SK-N-SH (cell line): ENCODE data around the gene ATP2C1. TPM values are rescaled to one million over a fixed set of nuclear protein-coding genes. Genes with fewer than 3 reads are reported as not detected.

ENCODE experiments used
- CTCF ChIA-PET: fragments of 300-600, 350-600 bp; formaldehyde crosslinking; extraction: SDS; loops from one replicate; lab custom pipeline; 2021; lab: Yijun Ruan, JAX
- POLR2A ChIA-PET: fragments of 350-600 bp; sonication (Branson Sonifier 250); formaldehyde crosslinking; extraction: SDS; loops from one replicate; lab custom pipeline; 2020; ENCODE audit warnings: antibody characterized with exemption, inconsistent platforms; lab: Yijun Ruan, JAX
- DNase-seq: peaks from one replicate; pipeline ENCODE4 v3.0.0; 2012
- H2AFZ ChIP-seq: fragments of 200-600 bp; sonication (generic); 2 replicates; pipeline ENCODE4 v1.8.1; 2016; ENCODE audit warnings: antibody characterized with exemption, mild to moderate bottlenecking, low read depth
- H3F3A ChIP-seq: fragments of 200-600 bp; sonication (generic); replicated peaks from 2 replicates; pipeline ENCODE3; 2016; ENCODE audit warnings: antibody characterized with exemption, mild to moderate bottlenecking; ENCODE audit not compliant: insufficient read depth
- H3K27ac ChIP-seq, 2 experiments: fragments of 200-500 bp in 1 of 2; fragments of 200-600 bp in 1 of 2; sonication (Bioruptor generic) in 1 of 2; sonication (generic), shearing (Covaris generic) in 1 of 2; 2 replicates each; pipeline versions ENCODE4 v1.5.1 to v1.6.1; 2014 to 2016; ENCODE audit warnings: low read depth in 2 of 2, inconsistent platforms in 1 of 2, low read length in 1 of 2, mild to moderate bottlenecking in 1 of 2, mixed read lengths in 1 of 2
- H3K27me3 ChIP-seq: fragments of 200-600 bp; sonication (generic), shearing (Covaris generic); 2 replicates; pipeline ENCODE4 v1.6.1; 2016; ENCODE audit warnings: mixed run types; ENCODE audit not compliant: insufficient read depth
- H3K36me3 ChIP-seq, 2 experiments: fragments of 200-500 bp in 1 of 2; fragments of 200-600 bp in 1 of 2; sonication (Bioruptor generic) in 1 of 2; sonication (generic) in 1 of 2; replicated peaks in 1 of 2; 2 replicates each; pipeline versions ENCODE3 to v1.5.1; 2014 to 2016; ENCODE audit warnings: low read length in 1 of 2, mild to moderate bottlenecking in 1 of 2; ENCODE audit not compliant: insufficient read depth in 2 of 2, control insufficient read depth in 1 of 2
- H3K4me1 ChIP-seq, 2 experiments: fragments of 200-500 bp in 1 of 2; fragments of 200-600 bp in 1 of 2; sonication (Bioruptor generic) in 1 of 2; sonication (generic), shearing (Covaris generic) in 1 of 2; 2 replicates each; pipeline versions ENCODE4 v1.5.1 to v1.6.1; 2014 to 2016; ENCODE audit warnings: low read depth in 1 of 2, low read length in 1 of 2, mixed run types in 1 of 2; ENCODE audit not compliant: insufficient read depth in 2 of 2, control insufficient read depth in 1 of 2
- H3K4me2 ChIP-seq: fragments of 200-600 bp; sonication (generic), shearing (Covaris generic); 2 replicates; pipeline ENCODE4 v1.6.1; 2017; ENCODE audit warnings: mixed run types
- H3K4me3 ChIP-seq, 2 experiments: fragments of 200-500 bp in 1 of 2; fragments of 200-600 bp in 1 of 2; sonication (Bioruptor generic) in 1 of 2; sonication (generic), shearing (Covaris generic) in 1 of 2; 2 replicates each; pipeline versions ENCODE4 v1.5.1 to v1.8.1; 2014 to 2016; ENCODE audit warnings: low read depth in 2 of 2, inconsistent platforms in 1 of 2, low read length in 1 of 2, mild to moderate bottlenecking in 1 of 2, mixed read lengths in 1 of 2, moderate library complexity in 1 of 2
- H3K79me2 ChIP-seq: fragments of 200-600 bp; sonication (generic); 2 replicates; pipeline ENCODE4 v1.8.1; 2017; ENCODE audit warnings: mild to moderate bottlenecking; ENCODE audit not compliant: insufficient read depth
- H3K9ac ChIP-seq: fragments of 200-600 bp; sonication (generic); 2 replicates; pipeline ENCODE4 v1.6.1; 2017; ENCODE audit warnings: mixed run types
- H3K9me2 ChIP-seq: fragments of 200-600 bp; sonication (generic); 2 replicates; pipeline ENCODE4 v1.6.1; 2017; ENCODE audit warnings: mixed run types
- H3K9me3 ChIP-seq: fragments of 200-600 bp; sonication (generic); 2 replicates; pipeline ENCODE4 v1.6.1; 2017; ENCODE audit warnings: mixed run types, mild to moderate bottlenecking, moderate library complexity
- H4K20me1 ChIP-seq: fragments of 200-600 bp; sonication (generic); 2 replicates; pipeline ENCODE4 v1.6.1; 2017; ENCODE audit warnings: mild to moderate bottlenecking, mixed run types; ENCODE audit not compliant: insufficient read depth
- CHD2 ChIP-seq: fragments of 150-350 bp; IDR thresholded peaks from 2 replicates; pipeline ENCODE4 v1.6.1; 2018; ENCODE audit warnings: low read length; ENCODE audit not compliant: partially characterized antibody
- ELF1 ChIP-seq: IDR thresholded peaks from 2 replicates; pipeline ENCODE4 v1.4.0; 2012
- FOXJ3 ChIP-seq: sonication (generic); formaldehyde crosslinking; IDR thresholded peaks from 2 replicates; pipeline ENCODE4 v1.5.1; 2020; ENCODE audit warnings: mild to moderate bottlenecking, missing genetic modification reagents
- IRF3 ChIP-seq: fragments of 150-350 bp; IDR thresholded peaks from 2 replicates; pipeline ENCODE4 v1.6.1; 2016; ENCODE audit warnings: mild to moderate bottlenecking, low read depth, low read length
- JUND ChIP-seq: IDR thresholded peaks from 2 replicates; pipeline ENCODE4 v1.4.0; 2012
- NFIC ChIP-seq: IDR thresholded peaks from 2 replicates; pipeline ENCODE4 v1.4.0; 2012; ENCODE audit warnings: borderline replicate concordance
- POLR2AphosphoS5 ChIP-seq: IDR thresholded peaks from 2 replicates; pipeline ENCODE4 v1.6.1; 2012; ENCODE audit warnings: low read depth, low read length
- RCOR1 ChIP-seq: fragments of 150-350 bp; IDR thresholded peaks from 2 replicates; pipeline ENCODE4 v1.6.1; 2017; ENCODE audit warnings: antibody characterized with exemption, low read length
- REST ChIP-seq: IDR thresholded peaks from 2 replicates; pipeline ENCODE4 v1.6.1; 2012; ENCODE audit warnings: mild to moderate bottlenecking, low read depth, low read length, moderate library complexity
- TCF12 ChIP-seq: IDR thresholded peaks from 2 replicates; pipeline ENCODE4 v1.4.0; 2012
- TEAD4 ChIP-seq: IDR thresholded peaks from 2 replicates; pipeline ENCODE4 v1.4.0; 2012; ENCODE audit warnings: mild to moderate bottlenecking, borderline replicate concordance; ENCODE audit not compliant: insufficient read depth
- USF1 ChIP-seq: IDR thresholded peaks from 2 replicates; pipeline ENCODE4 v1.4.0; 2012; ENCODE audit warnings: low read depth, borderline replicate concordance
- YY1 ChIP-seq: IDR thresholded peaks from 2 replicates; pipeline ENCODE4 v1.4.0; 2012; ENCODE audit warnings: low read depth, mild to moderate bottlenecking
- WGBS: methylation state at CpG from one replicate; pipeline ENCODE4 v1.1.6; 2017; ENCODE audit warnings: low lambda C conversion rate; 5-methylcytosine and 5-hydroxymethylcytosine counted together
- polyA plus RNA-seq, 3 experiments: library from polyadenylated mRNA; depleted of rRNA; stranded (reverse); fragments of >200 nt; gene quantifications; 2 replicates each; pipeline ENCODE4 v1.2.3, GENCODE V29; 2012
- TF ChIP-seq, protein P1 (sequence below): fragments of 150-350 bp; IDR thresholded peaks from 2 replicates; pipeline ENCODE4 v1.6.1; 2017; ENCODE audit warnings: antibody characterized with exemption, low read length, low read depth, borderline replicate concordance
- TF ChIP-seq, protein P2 (sequence below): fragments of 200-600 bp; sonication (generic); IDR thresholded peaks from 2 replicates; pipeline ENCODE4 v1.6.1; 2017; ENCODE audit warnings: antibody characterized with exemption, mild to moderate bottlenecking, moderate library complexity

Gene ATP2C1
- polyA plus RNA-seq, 1 of the 3 experiments (the other 2 are of a cell fraction), result 35.6 TPM

GRCh38 chr3:130973406-130973805 is 79.5 kb downstream of the ATP2C1 start:
- TF ChIP-seq TEAD4 (no peak), FOXJ3 (no peak), JUND (no peak), RCOR1 (no peak), POLR2AphosphoS5 (no peak), USF1 (no peak), NFIC (no peak), ELF1 (no peak), TCF12 (no peak)
- TF ChIP-seq, protein P1, sequence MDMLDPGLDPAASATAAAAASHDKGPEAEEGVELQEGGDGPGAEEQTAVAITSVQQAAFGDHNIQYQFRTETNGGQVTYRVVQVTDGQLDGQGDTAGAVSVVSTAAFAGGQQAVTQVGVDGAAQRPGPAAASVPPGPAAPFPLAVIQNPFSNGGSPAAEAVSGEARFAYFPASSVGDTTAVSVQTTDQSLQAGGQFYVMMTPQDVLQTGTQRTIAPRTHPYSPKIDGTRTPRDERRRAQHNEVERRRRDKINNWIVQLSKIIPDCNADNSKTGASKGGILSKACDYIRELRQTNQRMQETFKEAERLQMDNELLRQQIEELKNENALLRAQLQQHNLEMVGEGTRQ, result no peak
- TF ChIP-seq, all 33 proteins: peak for 0
- CTCF ChIA-PET, result no interaction called here
- peaks cover 9% of the 10 kb centered on the region for H3F3A ChIP-seq
- no peak overlapping the region for H3K27ac ChIP-seq
- no peak for DNase-seq
- H3K9me3 ChIP-seq, result no peaks in the 10 kb centered on the region
- H3K79me2 ChIP-seq, result no peaks in the 10 kb centered on the region
- H3K27me3 ChIP-seq, result no peaks in the 10 kb centered on the region
- no peak overlapping the region for H3K4me3 ChIP-seq
- WGBS, result 97% methylated on average over 5 of the region's 5 CpGs
- no peaks in the 10 kb centered on the region for H3K9me2 ChIP-seq
- H2AFZ ChIP-seq, result no peak overlapping the region
- H4K20me1 ChIP-seq, result no peaks in the 10 kb centered on the region
- no peak overlapping the region for H3K9ac ChIP-seq
- peaks cover 31 to 48% of the 10 kb centered on the region in 2 experiments for H3K36me3 ChIP-seq
- POLR2A ChIA-PET, result no interaction called here
- H3K4me2 ChIP-seq, result no peak overlapping the region
- peaks cover 0 to 7% of the 10 kb centered on the region in 2 experiments; a peak in 1 of 4 replicates for H3K4me1 ChIP-seq

GRCh38 chr3:130974201-130974600 is 80.3 kb downstream of the ATP2C1 start:
- Histone ChIP-seq H3K79me2 (no peaks in the 10 kb centered on the region), H3K27ac (no peak overlapping the region), H3K4me1 (no peaks in the 10 kb centered on the region), H3K27me3 (no peaks in the 10 kb centered on the region), H3K4me3 (no peak overlapping the region), H2AFZ (no peak overlapping the region), H3K9me3 (no peaks in the 10 kb centered on the region), H3F3A (peaks cover 3% of the 10 kb centered on the region), H4K20me1 (no peaks in the 10 kb centered on the region), H3K9ac (no peak overlapping the region), H3K9me2 (no peaks in the 10 kb centered on the region), H3K36me3 (peaks cover 32 to 43% of the 10 kb centered on the region in 2 experiments), H3K4me2 (no peak overlapping the region)
- TF ChIP-seq YY1, result no peak
- 95% methylated on average over 2 of the region's 2 CpGs for WGBS
- ChIA-PET CTCF (no interaction called here), POLR2A (no interaction called here)
- no peak for DNase-seq

DNA sequence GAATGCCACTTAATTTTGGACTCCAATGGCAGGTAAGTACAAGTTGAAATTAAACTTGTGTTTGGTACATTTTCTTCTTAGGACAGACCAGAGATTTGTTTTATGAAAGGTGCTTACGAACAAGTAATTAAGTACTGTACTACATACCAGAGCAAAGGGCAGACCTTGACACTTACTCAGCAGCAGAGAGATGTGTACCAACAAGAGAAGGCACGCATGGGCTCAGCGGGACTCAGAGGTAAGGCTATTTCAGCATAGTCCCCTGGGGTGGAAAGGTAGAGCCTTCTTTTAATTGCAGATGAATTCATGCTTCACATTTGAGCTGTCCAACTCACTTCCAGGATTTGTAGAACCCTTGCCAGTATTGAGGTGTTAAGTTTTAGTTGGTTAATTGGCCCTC is 81.4 kb downstream of the ATP2C1 start:
- DNase-seq, result no peak
- H4K20me1 ChIP-seq, result no peaks in the 10 kb centered on the region
- H3K9me2 ChIP-seq, result no peaks in the 10 kb centered on the region
- ChIA-PET POLR2A (no interaction called here), CTCF (no interaction called here)
- no peaks in the 10 kb centered on the region for H3K79me2 ChIP-seq
- peaks cover 38 to 43% of the 10 kb centered on the region in 2 experiments for H3K36me3 ChIP-seq
- H3K27me3 ChIP-seq, result no peaks in the 10 kb centered on the region
- H3K27ac ChIP-seq, result no peak overlapping the region
- no peaks in the 10 kb centered on the region for H3K9me3 ChIP-seq
- H3K4me3 ChIP-seq, result no peak overlapping the region
- WGBS, result 92% methylated on average over 3 of the region's 3 CpGs
- H3F3A ChIP-seq, result peaks cover 3% of the 10 kb centered on the region
- no peaks in the 10 kb centered on the region for H3K4me1 ChIP-seq
- H3K4me2 ChIP-seq, result no peak overlapping the region
- no peak overlapping the region for H2AFZ ChIP-seq
- H3K9ac ChIP-seq, result no peak overlapping the region
- TF ChIP-seq IRF3 (no peak), CHD2 (no peak), REST (no peak)
- TF ChIP-seq, protein P2, sequence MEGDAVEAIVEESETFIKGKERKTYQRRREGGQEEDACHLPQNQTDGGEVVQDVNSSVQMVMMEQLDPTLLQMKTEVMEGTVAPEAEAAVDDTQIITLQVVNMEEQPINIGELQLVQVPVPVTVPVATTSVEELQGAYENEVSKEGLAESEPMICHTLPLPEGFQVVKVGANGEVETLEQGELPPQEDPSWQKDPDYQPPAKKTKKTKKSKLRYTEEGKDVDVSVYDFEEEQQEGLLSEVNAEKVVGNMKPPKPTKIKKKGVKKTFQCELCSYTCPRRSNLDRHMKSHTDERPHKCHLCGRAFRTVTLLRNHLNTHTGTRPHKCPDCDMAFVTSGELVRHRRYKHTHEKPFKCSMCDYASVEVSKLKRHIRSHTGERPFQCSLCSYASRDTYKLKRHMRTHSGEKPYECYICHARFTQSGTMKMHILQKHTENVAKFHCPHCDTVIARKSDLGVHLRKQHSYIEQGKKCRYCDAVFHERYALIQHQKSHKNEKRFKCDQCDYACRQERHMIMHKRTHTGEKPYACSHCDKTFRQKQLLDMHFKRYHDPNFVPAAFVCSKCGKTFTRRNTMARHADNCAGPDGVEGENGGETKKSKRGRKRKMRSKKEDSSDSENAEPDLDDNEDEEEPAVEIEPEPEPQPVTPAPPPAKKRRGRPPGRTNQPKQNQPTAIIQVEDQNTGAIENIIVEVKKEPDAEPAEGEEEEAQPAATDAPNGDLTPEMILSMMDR, result no peak
